Left colon (tissue), 2 donors: ENCODE results near the gene TXLNB. TPM values are rescaled to one million over a fixed set of nuclear protein-coding genes. Genes with fewer than 3 reads are reported as not detected.

ENCODE experiments used
- ATAC-seq: fragments of 200-7000 bp; cut with Tn5 transposase; one replicate; pipeline ENCODE4 v1.9.1; 2020; ENCODE audit warnings: mild to moderate bottlenecking, moderate library complexity
- DNase-seq, 2 donors: peaks; one replicate each; pipeline ENCODE4 v3.0.0-alpha.2; 2020
- intact Hi-C, 2 donors: fragments of 100-400 bp; cut with DNase I in 1 of 2; cut with micrococcal nuclease in 1 of 2; formaldehyde crosslinking; loops; one replicate each; pipeline versions ENCODE4 v1.11.2 to v1.14.0; 2022; cut with DNase I, micrococcal nuclease
- long read RNA-seq: library from polyadenylated mRNA; unstranded; transcript quantifications from one replicate; pipeline ENCODE4 v2.0.0, GENCODE V29; 2021
- total RNA-seq, 2 donors: library from RNA; stranded (reverse); fragmentation: NEBNext Ultra II Directional; extraction: Animal tissue kit (Norgen Biotek cat#: 25700); gene quantifications; one replicate each; pipeline ENCODE4 v1.2.1, GENCODE V29; 2021
- donor health status: DM: no; HTN: no; CAD: no.
- donor health status: DM: yes; HTN: yes; CAD: no.

The TXLNB gene
- under 1 TPM; 0.09 to 0.14 TPM for total RNA-seq
- long read RNA-seq = 0 reads

GRCh38 chr6:139291813-139292619 is at the start of gene TXLNB:
Gene TXLNB (minus strand): TSS chr6:139291998. CDS start chr6:139288899, 3,099 bp downstream.
- intact Hi-C loops = no loop called here
- ATAC-seq (peak; percentile 48), DNase-seq (peak; percentile 52 to 79)

DNA sequence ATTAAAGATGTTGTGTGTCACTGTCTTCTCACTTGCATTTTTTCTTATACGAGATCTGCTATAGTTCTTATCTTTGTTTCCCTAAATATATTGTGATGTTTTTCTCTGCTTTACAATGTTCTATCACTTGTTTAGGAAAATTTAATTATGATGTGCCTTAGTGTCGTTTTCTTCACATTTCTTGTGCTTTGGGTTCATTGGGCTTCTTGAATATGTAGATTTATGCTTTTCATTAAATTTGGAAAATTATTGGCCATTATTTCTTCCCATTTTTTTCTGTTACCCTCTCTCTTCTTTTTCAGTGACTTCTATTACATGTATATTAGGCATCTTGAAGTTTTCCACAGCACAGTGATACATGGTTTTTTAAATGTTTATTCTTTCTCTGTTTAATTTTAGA is 49.3 kb upstream of the TXLNB start:
- no peak for DNase-seq
- intact Hi-C loops = no loop called here
- ATAC-seq = no peak

DNA sequence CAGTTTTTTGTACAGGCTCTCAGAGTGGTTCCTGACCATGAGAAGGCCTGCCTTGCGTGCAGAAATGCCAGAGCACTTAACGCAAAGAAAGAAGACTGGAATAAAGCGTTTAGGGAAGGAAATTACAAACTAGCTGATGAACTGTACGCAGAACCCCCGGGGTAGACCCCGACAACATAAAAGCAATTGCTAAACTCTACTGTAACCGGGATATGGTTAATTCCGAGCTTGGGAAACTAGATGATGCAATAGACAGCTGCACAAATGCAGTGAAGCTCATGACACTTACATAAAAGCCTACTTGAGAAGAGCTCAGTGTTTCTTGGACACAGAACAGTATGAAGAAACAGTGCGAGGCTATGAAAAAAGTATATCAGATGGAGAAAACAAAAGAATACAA is 47.0 kb upstream of the TXLNB start:
- DNase-seq (no peak), ATAC-seq (no peak)
- intact Hi-C loops = no loop called here

DNA sequence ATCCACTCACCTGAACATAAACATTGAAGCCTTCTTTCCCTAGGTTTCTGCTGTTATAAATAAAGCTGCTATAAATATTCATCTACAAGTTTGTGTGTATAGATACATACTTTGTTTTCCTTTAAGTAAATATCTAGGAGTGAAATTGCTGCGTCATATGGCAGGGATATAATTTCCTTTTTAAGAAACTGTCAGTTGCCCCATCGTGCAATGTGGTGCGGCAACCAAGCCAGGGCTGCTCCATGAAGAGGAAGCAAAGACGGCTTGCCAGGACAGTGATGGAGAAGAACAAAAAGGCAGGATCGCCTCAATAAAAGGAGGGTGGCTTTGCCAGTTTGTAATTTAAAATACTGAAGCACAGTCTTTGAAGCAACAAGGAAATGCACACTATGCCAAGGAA is 46.0 kb upstream of the TXLNB start:
- no peak for ATAC-seq
- no peak for DNase-seq
- intact Hi-C loops = no loop called here

DNA sequence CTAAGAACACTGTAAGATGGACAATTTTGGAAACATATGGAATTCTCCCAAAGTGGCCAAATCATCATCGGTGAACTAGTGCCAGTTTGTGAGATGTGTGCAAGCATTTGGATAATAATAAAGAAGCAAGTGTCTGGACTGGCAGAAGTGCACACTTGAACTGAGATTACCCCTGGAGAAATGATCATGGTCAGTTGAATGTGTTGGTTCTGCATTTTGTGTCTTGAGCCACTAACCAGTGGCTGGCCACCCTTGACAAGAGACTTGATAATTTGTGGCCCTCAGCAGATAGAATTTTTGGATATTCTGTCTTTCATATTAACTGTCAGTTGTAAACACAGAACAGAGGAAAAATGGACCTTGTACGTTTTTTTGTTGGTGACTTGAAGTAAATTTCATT is 45.2 kb upstream of the TXLNB start:
- intact Hi-C loops = no loop called here
- DNase-seq (no peak), ATAC-seq (no peak)

DNA sequence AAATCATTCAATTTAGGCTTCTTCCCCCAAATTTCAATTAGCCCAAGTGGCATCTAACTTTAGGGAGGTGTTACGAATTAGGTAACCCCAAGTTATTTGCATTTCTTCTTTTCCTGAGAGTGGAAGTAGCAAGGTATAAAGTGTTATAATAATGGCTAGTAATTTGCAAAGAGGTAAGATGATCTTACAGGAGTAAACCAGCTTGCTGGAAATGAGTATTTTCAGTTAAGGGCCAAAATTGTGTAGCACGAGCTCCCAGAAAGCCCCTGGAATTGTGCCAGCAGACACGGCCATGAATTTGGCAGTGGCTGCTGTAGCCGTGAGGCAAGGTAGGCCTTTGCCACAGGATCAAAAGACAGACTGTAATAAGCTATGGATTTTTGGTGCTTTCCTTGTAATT is 44.7 kb upstream of the TXLNB start:
- DNase-seq (peak in 1 of 2 donors; percentile 36), ATAC-seq (no peak)
- intact Hi-C loops = no loop called here

DNA sequence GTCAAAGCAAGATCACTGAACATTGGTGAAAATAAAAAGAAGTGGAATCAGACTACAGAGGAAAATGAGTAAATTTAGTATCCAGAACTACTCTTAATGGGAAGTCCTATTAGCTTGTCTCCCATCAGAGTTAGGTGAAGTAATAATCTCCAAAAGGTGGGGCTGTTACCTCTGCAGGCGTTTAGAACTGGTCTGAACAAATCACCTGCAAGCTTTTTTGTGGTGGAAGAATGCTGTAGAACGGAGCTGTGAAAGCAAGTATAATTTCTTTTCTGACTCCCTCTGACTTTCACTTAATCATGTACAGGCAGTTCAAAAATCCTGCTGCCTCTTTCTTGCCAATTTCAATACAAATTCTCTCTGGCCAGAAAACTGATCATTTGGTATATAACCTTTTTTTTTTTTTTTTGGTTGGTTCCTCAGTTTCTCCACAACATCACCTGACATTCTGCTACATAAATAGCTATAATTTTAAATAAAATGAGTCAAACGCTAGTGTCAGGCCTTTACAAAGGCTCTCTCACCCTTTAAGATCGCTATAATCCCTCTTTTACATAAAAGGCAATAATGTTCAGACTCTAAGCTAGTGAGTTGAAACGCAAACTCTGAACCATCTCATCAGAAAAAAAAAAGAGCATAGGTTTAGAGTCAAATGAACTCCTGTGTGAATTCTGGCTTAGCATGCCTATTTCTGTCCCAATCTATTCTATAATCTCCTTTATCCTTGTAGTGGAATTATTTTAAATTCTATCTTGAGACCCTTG is 43.8 kb upstream of the TXLNB start:
- intact Hi-C loops = no loop called here
- DNase-seq (no peak), ATAC-seq (no peak)

DNA sequence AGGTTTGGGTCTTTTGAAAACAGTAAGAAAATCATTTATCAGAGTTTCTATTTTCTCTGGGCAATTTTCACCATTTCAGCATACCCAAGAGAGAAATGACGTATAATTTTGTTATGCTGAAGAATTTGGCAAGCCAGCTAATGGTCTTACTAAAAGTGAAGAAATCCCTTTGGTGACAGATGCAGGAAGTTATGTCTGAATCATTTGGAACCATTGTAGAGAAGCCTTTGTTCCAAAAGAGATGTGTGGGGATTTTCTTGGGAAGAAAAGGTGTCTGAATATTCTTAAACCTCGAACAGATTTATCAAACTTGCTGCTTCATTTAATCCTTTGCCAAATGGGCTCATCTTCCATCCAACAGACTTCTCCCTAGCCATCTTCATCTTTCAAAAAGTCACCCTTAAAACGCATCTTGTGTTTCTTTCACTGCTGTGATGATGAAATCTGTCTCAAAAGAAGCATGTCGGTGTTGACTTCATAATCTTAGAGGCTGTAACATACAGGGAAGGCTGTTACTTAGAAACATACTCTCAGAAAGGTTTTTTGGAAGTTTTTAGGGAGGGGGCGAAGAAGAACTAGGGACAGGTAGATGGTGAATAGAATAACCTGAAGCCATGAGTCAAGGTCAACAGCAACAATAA is 43.1 kb upstream of the TXLNB start:
- ATAC-seq = no peak
- intact Hi-C loops = no loop called here
- DNase-seq = no peak

DNA sequence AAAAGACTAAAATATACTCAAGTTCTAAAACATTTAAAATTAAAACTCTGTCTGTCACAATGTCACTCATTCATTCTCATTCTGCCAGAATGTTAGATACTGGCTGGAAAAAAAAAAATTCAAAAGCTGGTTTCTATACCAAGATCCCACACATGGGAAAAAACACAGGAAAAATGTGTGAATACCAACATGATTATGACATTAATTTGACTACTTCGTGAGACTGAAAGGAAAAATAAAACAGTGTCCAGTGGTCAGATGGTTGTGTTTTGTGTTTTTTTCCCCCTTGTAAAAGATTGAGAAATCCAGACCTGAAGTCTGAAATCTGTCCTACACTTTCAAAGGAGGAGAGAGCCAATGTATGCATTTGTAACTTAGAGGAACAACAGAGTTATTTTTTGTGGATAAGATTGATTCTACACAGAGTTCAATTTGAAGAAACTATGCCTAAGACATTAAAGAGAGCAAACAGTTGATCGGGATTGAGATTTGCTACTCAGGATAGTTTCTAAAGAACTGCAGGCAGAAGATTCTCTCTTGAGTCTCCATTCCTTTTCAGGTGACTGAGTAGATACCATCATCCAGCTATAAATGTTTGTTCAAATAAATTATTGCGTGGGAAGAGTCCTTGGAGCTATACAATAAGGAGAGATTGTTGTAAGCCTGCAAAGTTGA is 39.2 kb upstream of the TXLNB start:
- intact Hi-C loops = no loop called here
- no peak for DNase-seq
- ATAC-seq = no peak

- ATAC-seq (no peak), DNase-seq (no peak)
- intact Hi-C loops = no loop called here
Observed at GRCh38 chr6:139330306-139330705, 38.5 kb upstream of the TXLNB start.

DNA sequence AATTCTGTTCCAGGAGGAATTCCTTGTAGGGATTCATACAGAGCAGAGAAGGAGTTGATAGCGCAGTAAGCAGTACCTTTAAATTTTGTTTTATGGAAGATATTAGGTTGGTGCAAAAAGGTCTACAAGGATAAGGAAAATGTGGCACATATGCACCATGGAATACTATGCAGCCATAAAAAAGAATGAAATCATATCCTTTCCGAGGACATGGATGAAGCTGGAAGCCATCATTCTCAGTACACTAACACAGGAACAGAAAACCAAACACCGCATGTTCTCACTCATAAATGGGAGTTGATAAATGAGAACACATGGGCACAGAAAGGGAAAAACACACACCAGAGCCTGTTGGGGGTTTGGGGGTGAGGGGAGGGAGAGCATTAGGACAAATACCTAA is 37.4 kb upstream of the TXLNB start:
- DNase-seq (no peak), ATAC-seq (no peak)
- intact Hi-C loops = no loop called here

DNA sequence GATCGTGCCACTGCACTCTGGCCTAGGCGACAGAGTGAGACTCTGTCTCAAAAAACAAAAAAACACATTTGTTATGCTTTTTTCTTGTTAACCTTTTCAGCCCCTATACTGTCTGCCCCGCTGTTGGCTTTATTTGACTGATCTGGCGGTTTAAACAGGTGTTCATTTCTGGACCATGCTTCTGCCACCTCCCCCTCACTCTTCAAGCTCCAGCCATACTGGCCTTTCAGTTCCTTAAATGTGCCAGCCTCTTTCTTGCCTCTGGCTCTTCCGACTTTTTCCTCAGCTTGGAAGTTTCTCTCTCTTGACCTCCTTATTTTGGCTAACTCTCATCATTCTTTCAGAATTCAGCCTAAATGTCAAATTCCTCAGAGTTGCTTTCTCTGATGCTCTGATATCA is 35.2 kb upstream of the TXLNB start:
- DNase-seq (no peak), ATAC-seq (no peak)
- intact Hi-C loops = no loop called here

DNA sequence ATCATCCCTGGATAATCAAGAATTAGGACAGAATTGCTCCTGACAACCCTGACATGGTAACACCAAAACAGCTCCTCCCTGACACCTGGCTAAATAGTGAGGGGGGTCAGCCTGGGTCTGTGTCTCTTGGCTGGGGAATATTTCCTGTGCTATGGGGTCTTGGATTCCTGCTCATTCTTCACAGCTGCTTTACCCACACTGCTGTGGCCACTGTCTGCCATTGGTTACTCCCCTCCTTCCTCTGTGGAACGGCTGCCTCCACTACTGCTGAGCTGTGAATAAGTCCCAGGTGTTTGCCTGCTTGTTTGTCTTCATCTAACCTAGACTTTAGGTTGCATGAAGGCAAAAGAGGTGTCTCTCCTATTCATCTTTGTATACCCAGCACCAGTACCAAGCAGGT is 33.9 kb upstream of the TXLNB start:
- DNase-seq (no peak), ATAC-seq (no peak)
- intact Hi-C loops = no loop called here

GRCh38 chr6:139325125-139325524 is 33.3 kb upstream of the TXLNB start:
- DNase-seq (no peak), ATAC-seq (no peak)
- intact Hi-C loops = no loop called here

- ATAC-seq = no peak
- DNase-seq = no peak
- intact Hi-C loops = no loop called here
Observed at GRCh38 chr6:139324301-139324555, 32.4 kb upstream of the TXLNB start.

DNA sequence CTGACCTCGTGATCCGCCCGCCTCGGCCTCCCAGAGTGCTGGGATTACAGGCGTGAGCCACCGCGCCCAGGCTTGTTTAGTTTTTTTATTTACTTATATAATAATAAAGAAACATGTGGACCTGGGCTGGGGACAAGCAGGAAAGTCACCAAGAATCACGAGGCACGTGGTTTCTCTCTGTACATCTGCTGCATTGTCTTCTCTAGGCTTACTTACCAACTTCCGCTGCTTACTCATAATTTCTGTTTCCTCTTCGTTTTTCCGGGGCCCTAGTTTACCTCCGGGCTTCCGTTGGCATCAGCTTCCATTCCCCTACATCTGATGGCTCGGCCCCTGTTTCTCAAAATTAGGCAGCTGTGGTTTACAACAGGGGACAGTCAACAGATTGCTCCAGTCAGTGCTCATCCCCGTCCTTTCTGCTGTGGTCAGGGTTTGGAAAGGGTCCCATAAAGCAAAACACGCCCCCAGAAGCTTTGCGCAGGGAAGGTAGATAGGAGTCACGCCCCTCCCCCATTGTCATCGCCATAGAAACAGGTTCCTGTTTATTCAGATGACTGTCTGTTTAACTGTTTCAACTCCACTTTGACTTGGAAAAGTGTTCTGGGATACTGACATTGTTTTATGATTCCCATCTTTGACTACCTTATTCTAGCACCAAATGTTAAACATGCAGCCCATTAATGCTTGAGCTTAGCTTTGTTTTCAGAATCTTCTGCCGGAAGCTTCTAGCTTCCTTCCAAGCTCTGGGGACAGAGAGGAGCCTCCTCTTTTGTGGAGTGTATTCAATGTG is 31.9 kb upstream of the TXLNB start:
- intact Hi-C loops = no loop called here
- DNase-seq = peak; percentile 71 to 80

DNA sequence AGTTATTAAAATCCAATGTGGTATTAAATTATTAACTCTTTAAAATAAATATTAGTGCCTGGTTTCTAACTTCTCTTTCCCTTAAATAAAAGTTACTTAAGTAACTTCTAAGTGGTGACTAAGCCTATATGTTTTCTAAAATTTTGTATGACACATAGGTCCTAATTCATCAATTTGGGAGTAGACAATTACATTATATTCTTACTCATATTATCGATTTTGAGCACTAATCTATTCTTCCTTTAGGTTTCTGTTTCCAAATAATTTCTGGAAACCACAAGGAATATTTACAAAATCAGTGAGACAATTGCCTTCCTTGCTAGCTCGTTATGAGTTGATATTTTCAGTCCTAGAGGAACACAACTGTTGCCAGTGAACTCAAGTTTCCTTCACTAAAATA is 28.3 kb upstream of the TXLNB start:
- ATAC-seq = no peak
- DNase-seq = no peak
- intact Hi-C loops = no loop called here

More for the DNA sequence above, 31.9 kb upstream of the TXLNB start:
- peak; percentile 49 for ATAC-seq

DNA sequence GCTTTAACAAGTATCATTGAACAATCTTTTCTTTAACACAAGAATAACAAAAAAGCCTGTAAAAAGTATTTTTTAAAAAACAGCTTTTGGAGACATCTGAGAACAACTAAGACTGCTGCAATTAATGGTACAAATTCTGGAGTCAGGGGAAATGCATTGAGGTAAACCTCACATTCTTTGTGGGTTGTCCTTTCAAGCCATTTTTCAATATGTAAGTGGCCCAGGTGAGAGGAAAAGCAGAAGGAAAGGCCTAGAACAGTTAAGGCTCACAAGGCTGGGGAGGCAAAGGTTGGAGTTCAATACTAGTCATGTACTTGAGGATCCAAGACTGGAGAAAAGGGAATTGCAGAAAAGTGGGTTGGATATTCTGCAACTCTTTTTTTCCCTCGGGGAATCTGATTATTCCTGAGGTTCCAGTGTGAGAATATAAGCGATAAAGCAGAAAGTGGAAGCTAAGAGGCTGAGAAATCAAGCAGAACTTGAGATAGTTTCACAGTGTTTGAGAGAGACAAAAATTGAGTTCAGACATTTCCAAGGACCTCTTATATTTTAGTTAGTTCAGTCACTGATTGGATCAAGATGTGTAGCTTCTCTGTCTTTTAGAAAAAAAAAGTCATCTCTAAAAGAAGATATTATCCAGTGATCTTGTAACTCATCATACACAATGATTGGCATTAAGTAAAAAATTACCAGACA is 25.0 kb upstream of the TXLNB start:
- DNase-seq (no peak), ATAC-seq (no peak)
- intact Hi-C loops = no loop called here
